ENCODE measurements around the gene ZNF416. TPM values are rescaled to one million over a fixed set of nuclear protein-coding genes. Genes with fewer than 3 reads are reported as not detected.

ZNF416 gene
- total and polyA plus RNA-seq, 9 of the 15 experiments (the other 6 are each of a cell fraction or from before 2014, with no cell fraction given), result 0.20 to 2.0 (median 1.1) TPM

DNA sequence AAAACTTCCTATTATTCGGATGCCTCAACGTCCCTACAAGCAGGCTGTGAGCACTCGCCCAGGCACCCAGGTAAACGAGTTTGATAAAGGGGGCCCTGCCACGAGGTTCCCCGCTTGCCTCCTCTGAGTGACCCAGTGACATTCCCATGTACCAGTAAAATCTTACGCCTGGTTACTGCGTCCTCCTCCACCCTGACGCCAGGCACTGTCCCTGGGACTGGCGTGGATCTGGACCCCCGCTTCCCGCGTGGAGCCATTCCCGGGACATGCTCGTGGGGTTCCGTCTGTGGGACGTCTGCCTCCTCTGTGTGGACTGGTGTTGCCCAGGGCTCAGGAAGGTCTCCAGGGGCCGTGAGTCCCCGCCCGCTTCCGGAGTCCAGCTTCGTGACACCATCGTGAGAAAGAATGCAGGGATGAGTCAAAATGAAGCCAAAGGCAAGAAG, 18.6 kb downstream of the ZNF416 start:
- peak overlapping the region; percentile 71 for H3K4me2 ChIP-seq (ENCODE audit: insufficient read depth, low read length)
- in situ Hi-C loops (cut with MboI) (no loop called here), intact Hi-C loops (cut with micrococcal nuclease) (no loop called here)
- H4K20me1 ChIP-seq (replicated peaks; ENCODE audit: control insufficient read depth, insufficient read depth, low read length), result no peaks in the 10 kb centered on the region
- DNase-seq (ENCODE audit: extremely low read depth in 1 of 4, low spot score in 3 of 4) (no peak), FAIRE-seq (no peak), ATAC-seq (no peak)
- H3K36me3 ChIP-seq (ENCODE audit: control insufficient read depth, insufficient read depth, low read length), result peaks cover 11% of the 10 kb centered on the region; the same call in 2 of the 3 replicates
- H3K9me3 ChIP-seq (replicated peaks; ENCODE audit: control insufficient read depth, insufficient read depth, low read depth, low read length), result 0 out of 2 replicates have a peak, but pooled peaks cover 2% of the 10 kb centered on the region
- no peaks in the 10 kb centered on the region; a peak in 1 of 5 replicates for H3K27me3 ChIP-seq (ENCODE audit: control insufficient read depth in 2 of 2, insufficient read depth in 2 of 2, low read length in 2 of 2)
- H3K4me1 ChIP-seq (replicated peaks in 1 of 2; ENCODE audit: control insufficient read depth in 2 of 2, insufficient read depth in 2 of 2, low read length in 2 of 2), result peaks cover 0 to 11% of the 10 kb centered on the region in 2 experiments; a peak in 2 of 5 replicates
- WGBS (ENCODE audit: insufficient coverage, low coverage, missing lambda C conversion rate), result 16% methylated on average over 23 of the region's 23 CpGs
- TF ChIP-seq KLF1 (tag; IDR thresholded peaks at IDR 0.05) (0 out of 2 replicates have a peak, but pooled peaks have one; percentile 10), GABPA (tag; conservative IDR thresholded peaks at IDR 0.05; ENCODE audit: low read depth) (peak; percentile 56), U2AF2 (optimal IDR thresholded peaks at IDR 0.05; ENCODE audit: low read depth, low read length) (no peak), PHB (CRISPR knock-in tag; IDR thresholded peaks at IDR 0.05) (no peak), NRF1 (conservative IDR thresholded peaks at IDR 0.05 in 1 of 2, IDR thresholded peaks at IDR 0.05 in 1 of 2) (0 out of 4 replicates have a peak, but pooled peaks of 1 of the 2 experiments have one; percentile 5)
- TF ChIP-seq, protein P1, sequence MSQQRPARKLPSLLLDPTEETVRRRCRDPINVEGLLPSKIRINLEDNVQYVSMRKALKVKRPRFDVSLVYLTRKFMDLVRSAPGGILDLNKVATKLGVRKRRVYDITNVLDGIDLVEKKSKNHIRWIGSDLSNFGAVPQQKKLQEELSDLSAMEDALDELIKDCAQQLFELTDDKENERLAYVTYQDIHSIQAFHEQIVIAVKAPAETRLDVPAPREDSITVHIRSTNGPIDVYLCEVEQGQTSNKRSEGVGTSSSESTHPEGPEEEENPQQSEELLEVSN (IDR thresholded peaks at IDR 0.05; ENCODE audit: borderline replicate concordance in 1 of 2, extremely low read depth in 1 of 2, insufficient read depth in 1 of 2, insufficient read length in 1 of 2, low read depth in 1 of 2, low read length in 1 of 2, poor library complexity in 1 of 2, severe bottlenecking in 1 of 2), result peak in 1 of 2 experiments; percentile 2
- H3K9ac ChIP-seq (ENCODE audit: insufficient read depth in 1 of 2, low read depth in 2 of 2, low read length in 2 of 2), result peak overlapping the region in 1 of 2 experiments; percentile 69; a peak in 1 of 4 replicates
- peaks cover 20% of the 10 kb centered on the region for H3K79me2 ChIP-seq (ENCODE audit: control insufficient read depth, insufficient read depth, low read length)
- H3K27ac ChIP-seq (ENCODE audit: extremely low read depth, low read depth, low read length), result peak overlapping the region; percentile 25; the same call in 1 of the 3 replicates
- H3K4me3 ChIP-seq, result peak overlapping the region; percentile 88
- POLR2A ChIA-PET, result no interaction called here
- H2AFZ ChIP-seq (ENCODE audit: low read depth, low read length), result peak overlapping the region; percentile 94
- H3K9me1 ChIP-seq (ENCODE audit: control insufficient read depth, insufficient read depth, low read length), result no peaks in the 10 kb centered on the region
- BruUV-seq (replicated peaks), result no TSS peak
- CTCF ChIA-PET (ENCODE audit: low intra/inter-chr PET ratio), result no interaction called here
